ENCODE measurements around the gene PTP4A1. TPM values are rescaled to one million over a fixed set of nuclear protein-coding genes. Genes with fewer than 3 reads are reported as not detected.

Gene PTP4A1
- total RNA-seq, 2 experiments from 2014 or later = 63.6 to 70.2 TPM

GRCh38 chr6:63565727-63566596, 6.3 kb upstream of the PTP4A1 start:
- ATAC-seq (no peak), DNase-seq (no peak)
- Mint-ChIP-seq H3K4me1 (no peaks in the 10 kb centered on the region), H3K27me3 (peaks cover 15% of the 10 kb centered on the region), H3K9me3 (ENCODE audit: low read depth) (no peaks in the 10 kb centered on the region), H3K27ac (no peak overlapping the region), H3K4me3 (no peak overlapping the region), H3K36me3 (peaks cover 3% of the 10 kb centered on the region)
- CTCF ChIA-PET = no interaction called here

- no peak overlapping the region for H3K27ac Mint-ChIP-seq
- H3K27me3 Mint-ChIP-seq = peaks cover 15% of the 10 kb centered on the region
- peaks cover 3% of the 10 kb centered on the region for H3K36me3 Mint-ChIP-seq
- H3K9me3 Mint-ChIP-seq (ENCODE audit: low read depth) = no peaks in the 10 kb centered on the region
- CTCF ChIA-PET = interaction anchor here (0.9 kb wide), 1 partner anchor 31 kb away, joined by 3 read pairs; no protein-coding TSS in a partner anchor
- DNase-seq (no peak), ATAC-seq (no peak)
- H3K4me3 Mint-ChIP-seq = no peak overlapping the region
- H3K4me1 Mint-ChIP-seq = peaks cover 8% of the 10 kb centered on the region
Observed at GRCh38 chr6:63567966-63568365, 4.3 kb upstream of the PTP4A1 start.

GRCh38 chr6:63571361-63572043, 778 bp upstream of the PTP4A1 start:
- H3K4me1 Mint-ChIP-seq = peaks cover 29% of the 10 kb centered on the region
- peaks cover 4% of the 10 kb centered on the region for H3K27me3 Mint-ChIP-seq
- H3K27ac Mint-ChIP-seq = peak overlapping the region; percentile 93
- CTCF ChIA-PET = no interaction called here
- ATAC-seq = peak; percentile 2
- peak; percentile 63 for DNase-seq
- peaks cover 18% of the 10 kb centered on the region for H3K36me3 Mint-ChIP-seq
- H3K4me3 Mint-ChIP-seq = peak overlapping the region; percentile 81
- no peaks in the 10 kb centered on the region for H3K9me3 Mint-ChIP-seq (ENCODE audit: low read depth)

- H3K27me3 Mint-ChIP-seq = no peaks in the 10 kb centered on the region
- DNase-seq = no peak
- peaks cover 35% of the 10 kb centered on the region for H3K4me1 Mint-ChIP-seq
- H3K36me3 Mint-ChIP-seq = peaks cover 23% of the 10 kb centered on the region
- CTCF ChIA-PET = interaction anchor here (1.9 to 2.3 kb wide), 3 partner anchors 68 to 220 kb away, joined by 7 to 9 read pairs (median 9); no protein-coding TSS in a partner anchor
- no peaks in the 10 kb centered on the region for H3K9me3 Mint-ChIP-seq (ENCODE audit: low read depth)
- peak overlapping the region; percentile 96 for H3K4me3 Mint-ChIP-seq
- ATAC-seq = peak; percentile 1
- H3K27ac Mint-ChIP-seq = peak overlapping the region; percentile 97
Observed at GRCh38 chr6:63572747-63573075, 431 bp downstream of the PTP4A1 start.

- Mint-ChIP-seq H3K4me3 (peak overlapping the region; percentile 96), H3K4me1 (peaks cover 35% of the 10 kb centered on the region), H3K27me3 (no peaks in the 10 kb centered on the region), H3K27ac (peak overlapping the region; percentile 97), H3K9me3 (ENCODE audit: low read depth) (no peaks in the 10 kb centered on the region), H3K36me3 (peaks cover 23% of the 10 kb centered on the region)
- CTCF ChIA-PET = interaction anchor here (0.9 to 2.3 kb wide), 13 partner anchors 13 to 229 kb away, joined by 3 to 18 read pairs (median 5); partner anchors contain the start of gene PHF3
- DNase-seq (peak; percentile 83), ATAC-seq (peak; percentile 46)
Observed at GRCh38 chr6:63573076-63573898, 1.0 kb downstream of the PTP4A1 start.

- no peaks in the 10 kb centered on the region for H3K9me3 Mint-ChIP-seq (ENCODE audit: low read depth)
- H3K36me3 Mint-ChIP-seq = peaks cover 25% of the 10 kb centered on the region
- DNase-seq (peak; percentile 61), ATAC-seq (no peak)
- peak overlapping the region; percentile 96 for H3K4me3 Mint-ChIP-seq
- H3K27me3 Mint-ChIP-seq = no peaks in the 10 kb centered on the region
- H3K4me1 Mint-ChIP-seq = peaks cover 35% of the 10 kb centered on the region
- peak overlapping the region; percentile 97 for H3K27ac Mint-ChIP-seq
- CTCF ChIA-PET = interaction anchor here (0.8 to 2.3 kb wide), 16 partner anchors 12 to 228 kb away, joined by 3 to 18 read pairs (median 4); partner anchors contain the start of gene PHF3
Observed at GRCh38 chr6:63573899-63574553, 1.7 kb downstream of the PTP4A1 start.

GRCh38 chr6:63574554-63574900, 2.2 kb downstream of the PTP4A1 start:
- Mint-ChIP-seq H3K9me3 (ENCODE audit: low read depth) (no peaks in the 10 kb centered on the region), H3K36me3 (peaks cover 27% of the 10 kb centered on the region), H3K27ac (peak overlapping the region; percentile 97), H3K4me1 (peaks cover 35% of the 10 kb centered on the region), H3K27me3 (no peaks in the 10 kb centered on the region), H3K4me3 (peak overlapping the region; percentile 96)
- CTCF ChIA-PET = interaction anchor here (0.6 to 2.3 kb wide), 16 partner anchors 12 to 228 kb away, joined by 3 to 18 read pairs (median 4); partner anchors contain the start of gene PHF3
- DNase-seq = no peak
- ATAC-seq = no peak

- CTCF ChIA-PET = interaction anchor here (1.4 kb wide), 1 partner anchor 22 kb away, joined by 10 read pairs; no protein-coding TSS in a partner anchor
- H3K4me1 Mint-ChIP-seq = peaks cover 33% of the 10 kb centered on the region
- H3K9me3 Mint-ChIP-seq (ENCODE audit: low read depth) = no peaks in the 10 kb centered on the region
- ATAC-seq = no peak
- H3K4me3 Mint-ChIP-seq = no peak overlapping the region
- no peak overlapping the region for H3K27ac Mint-ChIP-seq
- peaks cover 43% of the 10 kb centered on the region for H3K36me3 Mint-ChIP-seq
- DNase-seq = no peak
- H3K27me3 Mint-ChIP-seq = no peaks in the 10 kb centered on the region
Observed at GRCh38 chr6:63576147-63576772, 4.0 kb downstream of the PTP4A1 start.

- Mint-ChIP-seq H3K4me3 (no peak overlapping the region), H3K27me3 (no peaks in the 10 kb centered on the region), H3K27ac (no peak overlapping the region), H3K4me1 (peaks cover 27% of the 10 kb centered on the region), H3K36me3 (peaks cover 45% of the 10 kb centered on the region), H3K9me3 (ENCODE audit: low read depth) (no peaks in the 10 kb centered on the region)
- DNase-seq (no peak), ATAC-seq (no peak)
- CTCF ChIA-PET = interaction anchor here (1.4 kb wide), 1 partner anchor 21 kb away, joined by 10 read pairs; no protein-coding TSS in a partner anchor
Observed at GRCh38 chr6:63576985-63577712, 4.9 kb downstream of the PTP4A1 start.

- Mint-ChIP-seq H3K4me3 (no peak overlapping the region), H3K27ac (no peak overlapping the region), H3K4me1 (peaks cover 27% of the 10 kb centered on the region), H3K36me3 (peaks cover 53% of the 10 kb centered on the region), H3K9me3 (ENCODE audit: low read depth) (no peaks in the 10 kb centered on the region), H3K27me3 (no peaks in the 10 kb centered on the region)
- no peak for ATAC-seq
- no peak for DNase-seq
- CTCF ChIA-PET = interaction anchor here (1.1 kb wide), 1 partner anchor 40 kb away, joined by 3 read pairs; no protein-coding TSS in a partner anchor
Observed at GRCh38 chr6:63578757-63579156, 6.5 kb downstream of the PTP4A1 start.

- Mint-ChIP-seq H3K9me3 (ENCODE audit: low read depth) (no peaks in the 10 kb centered on the region), H3K36me3 (peaks cover 49% of the 10 kb centered on the region), H3K4me1 (peaks cover 17% of the 10 kb centered on the region), H3K27me3 (no peaks in the 10 kb centered on the region), H3K4me3 (no peak overlapping the region), H3K27ac (no peak overlapping the region)
- ATAC-seq (no peak), DNase-seq (no peak)
- CTCF ChIA-PET = no interaction called here
Observed at GRCh38 chr6:63579937-63580703, 7.8 kb downstream of the PTP4A1 start.

All from activated CD8-positive, alpha-beta memory T cell treated with anti-CD3 and anti-CD28 coated beads, Interleukin-2, amount 10 ng/mL, durations not matched to agents 7 days and 5 days (primary cell).